ENCODE data around the gene GOLGA6L24. TPM values are rescaled to one million over a fixed set of nuclear protein-coding genes. Genes with fewer than 3 reads are reported as not detected.
"Not testable (repeated sequence)": the region's sequence is repeated elsewhere in the genome, so short reads cannot be mapped to it uniquely, and the experiment has no call there.

Gene GOLGA6L24
- polyA plus RNA-seq, 1 experiment: not detected

DNA sequence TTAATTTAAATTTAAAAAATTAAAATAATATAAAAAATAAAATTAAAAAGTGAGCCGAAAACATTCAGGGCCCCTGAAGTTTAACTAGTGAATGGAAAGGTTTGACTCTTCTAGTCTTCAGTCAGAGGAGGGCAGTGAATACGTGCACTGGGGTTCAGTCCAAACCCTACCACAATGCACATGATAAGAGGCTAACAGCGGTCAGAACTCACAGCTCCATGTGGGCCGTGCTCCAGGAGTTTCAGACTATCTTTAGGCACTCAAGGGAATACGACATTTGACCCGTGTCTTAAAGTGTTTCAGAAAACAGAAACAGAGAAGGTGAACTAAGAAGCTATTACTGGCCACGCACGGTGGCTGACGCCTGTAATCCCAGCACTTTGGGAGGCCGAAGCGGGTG lies 47.4 kb downstream of the GOLGA6L24 start:
- H3K36me3 ChIP-seq (ENCODE audit: control insufficient read depth, insufficient read depth, low read length); H3K27me3 ChIP-seq (ENCODE audit: control insufficient read depth, insufficient read depth, low read length); DNase-seq (ENCODE audit: low read depth); POLR2A ChIA-PET; H3K4me3 ChIP-seq (ENCODE audit: low read depth, low read length); CTCF ChIA-PET: not testable (repeated sequence)

DNA sequence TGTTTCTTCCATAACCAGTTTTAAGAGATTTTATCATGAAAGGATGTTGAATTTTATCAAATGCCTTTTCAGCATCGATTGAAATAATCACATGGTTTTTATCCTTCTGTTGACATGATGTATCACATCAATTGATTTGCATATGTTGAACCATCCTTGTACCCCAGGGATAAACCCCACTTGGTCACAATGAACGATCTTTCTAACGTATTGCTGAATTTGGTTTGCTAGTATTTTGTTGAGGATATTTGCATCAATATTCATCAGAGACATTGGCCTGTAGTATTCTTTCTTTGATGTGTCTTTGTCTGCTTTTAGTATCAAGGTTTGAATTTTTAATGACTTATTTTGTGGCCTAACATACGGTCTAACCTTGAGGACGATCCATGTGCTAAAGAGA lies 49.2 kb downstream of the GOLGA6L24 start:
- DNase-seq (ENCODE audit: low read depth); H3K27me3 ChIP-seq (ENCODE audit: control insufficient read depth, insufficient read depth, low read length); H3K4me3 ChIP-seq (ENCODE audit: low read depth, low read length); POLR2A ChIA-PET; H3K36me3 ChIP-seq (ENCODE audit: control insufficient read depth, insufficient read depth, low read length); CTCF ChIA-PET: not testable (repeated sequence)

Small RNA genes within 50 kb of the gene (small RNA-seq; reads per million reads assigned to genes)
- gene AC091304.5 (ENCODE audit: insufficient read length, low read depth, low replicate concordance): not detected
- not detected for gene RN7SL238P (ENCODE audit: insufficient read length, low read depth, low replicate concordance)

Other genes with a start within 250 kb of the GOLGA6L24 start
- 11.2 and 13.1 TPM in 2 replicates for gene HERC2, start 35.9 kb downstream of the GOLGA6L24 start, polyA plus RNA-seq (2011; rRNA removed)
- not detected in 2 replicates for gene GOLGA8F, start 20.6 kb upstream of the GOLGA6L24 start, polyA plus RNA-seq (2011; rRNA removed)
- not detected in 2 replicates for gene GOLGA8G, start 174.9 kb upstream of the GOLGA6L24 start, polyA plus RNA-seq (2011; rRNA removed)
- not detected in 2 replicates for gene GOLGA6L25, start 195.5 kb upstream of the GOLGA6L24 start, polyA plus RNA-seq (2011; rRNA removed)

Data from BJ (cell line).